ENCODE measurements around the gene ST8SIA1. TPM values are rescaled to one million over a fixed set of nuclear protein-coding genes. Genes with fewer than 3 reads are reported as not detected.

The ST8SIA1 gene
- total RNA-seq, 1 experiment from 2014 or later: not detected

GRCh38 chr12:22360774-22361173, 26.3 kb upstream of the ST8SIA1 start:
- no peaks in the 10 kb centered on the region for H3K9me2 ChIP-seq (ENCODE audit: insufficient read depth)
- TF ChIP-seq EZH2phosphoT487 (IDR thresholded peaks at IDR 0.05; ENCODE audit: borderline replicate concordance): no peak
- no peak for TF ChIP-seq YY1 (IDR thresholded peaks at IDR 0.05; ENCODE audit: extremely low read depth, insufficient replicate concordance, low read depth, low read length)
- TF ChIP-seq TCF7L2 (IDR thresholded peaks at IDR 0.05; ENCODE audit: borderline replicate concordance, extremely low read depth, insufficient read depth, insufficient read length): no peak
- TF ChIP-seq SIN3A (IDR thresholded peaks at IDR 0.05; ENCODE audit: low read depth): no peak
- TF ChIP-seq CEBPB (IDR thresholded peaks at IDR 0.05; ENCODE audit: low read depth): no peak
- TF ChIP-seq CBX3 (IDR thresholded peaks at IDR 0.05; ENCODE audit: low read depth): no peak
- ATAC-seq (no peak), DNase-seq (ENCODE audit: low read depth, low spot score) (no peak)
- H4K20me1 ChIP-seq (ENCODE audit: insufficient read depth): 0 out of 2 replicates have a peak, but pooled peaks cover 2% of the 10 kb centered on the region
- H3K27me3 ChIP-seq (ENCODE audit: insufficient read depth, low read length): no peaks in the 10 kb centered on the region
- H3K4me3 ChIP-seq (replicated peaks in 1 of 2; ENCODE audit: low read depth in 1 of 2, low read length in 2 of 2): no peak overlapping the region
- H2AFZ ChIP-seq (ENCODE audit: low read depth, low read length, poor library complexity, severe bottlenecking): no peak overlapping the region
- H3K4me1 ChIP-seq (ENCODE audit: control insufficient read depth in 1 of 2, insufficient read depth in 2 of 2, low read length in 2 of 2): no peaks in the 10 kb centered on the region
- H3K27ac ChIP-seq (ENCODE audit: low read depth, low read length): no peak overlapping the region
- ChIA-PET POLR2A (no interaction called here), RAD21 (ENCODE audit: low non-redundant PET in 1 of 2, low total read pairs in 2 of 2, uncharacterized antibody in 2 of 2, unreplicated experiment in 2 of 2) (no interaction called here), CTCF (no interaction called here)
- H3K4me2 ChIP-seq (ENCODE audit: low read length): no peak overlapping the region
- intact Hi-C loops (cut with micrococcal nuclease): no loop called here
- BruUV-seq (replicated peaks): no TSS peak
- H3K79me2 ChIP-seq (ENCODE audit: insufficient read depth, low read length): no peaks in the 10 kb centered on the region
- H3K36me3 ChIP-seq (ENCODE audit: control insufficient read depth in 1 of 2, insufficient read depth in 2 of 2, low read length in 2 of 2): no peaks in the 10 kb centered on the region
- no peaks in the 10 kb centered on the region for H3K9me3 ChIP-seq (ENCODE audit: control insufficient read depth in 1 of 2, insufficient read depth in 1 of 2, low read depth in 1 of 2, low read length in 2 of 2)
- no peak overlapping the region for H3K9ac ChIP-seq (ENCODE audit: low read length)

GRCh38 chr12:22357531-22357930, 23.0 kb upstream of the ST8SIA1 start:
- no TSS peak for BruUV-seq (replicated peaks)
- DNase-seq (ENCODE audit: low read depth, low spot score) (no peak), ATAC-seq (no peak)
- POLR2A ChIA-PET: no interaction called here
- Histone ChIP-seq H3K4me1 (ENCODE audit: control insufficient read depth in 1 of 2, insufficient read depth in 2 of 2, low read length in 2 of 2) (no peaks in the 10 kb centered on the region), H3K9me2 (ENCODE audit: insufficient read depth) (no peaks in the 10 kb centered on the region), H3K9ac (ENCODE audit: low read length) (no peak overlapping the region), H2AFZ (ENCODE audit: low read depth, low read length, poor library complexity, severe bottlenecking) (no peak overlapping the region), H3K4me3 (replicated peaks in 1 of 2; ENCODE audit: low read depth in 1 of 2, low read length in 2 of 2) (no peak overlapping the region), H3K79me2 (ENCODE audit: insufficient read depth, low read length) (no peaks in the 10 kb centered on the region), H3K4me2 (ENCODE audit: low read length) (no peak overlapping the region), H3K27me3 (ENCODE audit: insufficient read depth, low read length) (no peaks in the 10 kb centered on the region), H3K27ac (ENCODE audit: low read depth, low read length) (no peak overlapping the region), H4K20me1 (ENCODE audit: insufficient read depth) (no peaks in the 10 kb centered on the region), H3K9me3 (ENCODE audit: control insufficient read depth in 1 of 2, insufficient read depth in 1 of 2, low read depth in 1 of 2, low read length in 2 of 2) (no peaks in the 10 kb centered on the region), H3K36me3 (ENCODE audit: control insufficient read depth in 1 of 2, insufficient read depth in 2 of 2, low read length in 2 of 2) (no peaks in the 10 kb centered on the region)
- TF ChIP-seq, protein P1, sequence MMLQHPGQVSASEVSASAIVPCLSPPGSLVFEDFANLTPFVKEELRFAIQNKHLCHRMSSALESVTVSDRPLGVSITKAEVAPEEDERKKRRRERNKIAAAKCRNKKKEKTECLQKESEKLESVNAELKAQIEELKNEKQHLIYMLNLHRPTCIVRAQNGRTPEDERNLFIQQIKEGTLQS (IDR thresholded peaks at IDR 0.05): no peak
- TF ChIP-seq ZBTB33 (IDR thresholded peaks at IDR 0.05; ENCODE audit: extremely low read depth, insufficient replicate concordance, low read length) (no peak), POLR2AphosphoS5 (IDR thresholded peaks at IDR 0.05; ENCODE audit: low read depth, low read length) (no peak), CBX3 (IDR thresholded peaks at IDR 0.05; ENCODE audit: low read depth) (no peak), EZH2phosphoT487 (IDR thresholded peaks at IDR 0.05; ENCODE audit: borderline replicate concordance) (no peak), SRF (IDR thresholded peaks at IDR 0.05; ENCODE audit: low read depth) (no peak), ZFX (IDR thresholded peaks at IDR 0.05) (no peak), EGR1 (IDR thresholded peaks at IDR 0.05; ENCODE audit: low read depth) (no peak), POLR2A (IDR thresholded peaks at IDR 0.05; ENCODE audit: borderline replicate concordance, extremely low read depth, insufficient read depth, insufficient read length) (no peak), TCF7L2 (IDR thresholded peaks at IDR 0.05; ENCODE audit: borderline replicate concordance, extremely low read depth, insufficient read depth, insufficient read length) (no peak), RAD21 (IDR thresholded peaks at IDR 0.05; ENCODE audit: low read depth) (no peak), JUND (IDR thresholded peaks at IDR 0.05) (no peak), YY1 (IDR thresholded peaks at IDR 0.05; ENCODE audit: extremely low read depth, insufficient replicate concordance, low read depth, low read length) (no peak)
- TF ChIP-seq, protein P2, sequence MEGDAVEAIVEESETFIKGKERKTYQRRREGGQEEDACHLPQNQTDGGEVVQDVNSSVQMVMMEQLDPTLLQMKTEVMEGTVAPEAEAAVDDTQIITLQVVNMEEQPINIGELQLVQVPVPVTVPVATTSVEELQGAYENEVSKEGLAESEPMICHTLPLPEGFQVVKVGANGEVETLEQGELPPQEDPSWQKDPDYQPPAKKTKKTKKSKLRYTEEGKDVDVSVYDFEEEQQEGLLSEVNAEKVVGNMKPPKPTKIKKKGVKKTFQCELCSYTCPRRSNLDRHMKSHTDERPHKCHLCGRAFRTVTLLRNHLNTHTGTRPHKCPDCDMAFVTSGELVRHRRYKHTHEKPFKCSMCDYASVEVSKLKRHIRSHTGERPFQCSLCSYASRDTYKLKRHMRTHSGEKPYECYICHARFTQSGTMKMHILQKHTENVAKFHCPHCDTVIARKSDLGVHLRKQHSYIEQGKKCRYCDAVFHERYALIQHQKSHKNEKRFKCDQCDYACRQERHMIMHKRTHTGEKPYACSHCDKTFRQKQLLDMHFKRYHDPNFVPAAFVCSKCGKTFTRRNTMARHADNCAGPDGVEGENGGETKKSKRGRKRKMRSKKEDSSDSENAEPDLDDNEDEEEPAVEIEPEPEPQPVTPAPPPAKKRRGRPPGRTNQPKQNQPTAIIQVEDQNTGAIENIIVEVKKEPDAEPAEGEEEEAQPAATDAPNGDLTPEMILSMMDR (IDR thresholded peaks at IDR 0.05 in 2 of 3, conservative IDR thresholded peaks at IDR 0.05 in 1 of 3; ENCODE audit: borderline replicate concordance in 1 of 3, insufficient read depth in 1 of 3, low read depth in 2 of 3, low read length in 2 of 3): no peak
- intact Hi-C loops (cut with micrococcal nuclease): no loop called here
- CTCF ChIA-PET: no interaction called here
- RAD21 ChIA-PET (ENCODE audit: low non-redundant PET in 1 of 2, low total read pairs in 2 of 2, uncharacterized antibody in 2 of 2, unreplicated experiment in 2 of 2): no interaction called here
